Ascending aorta (tissue), 2 donors: ENCODE results near the gene LRP2BP. TPM values are rescaled to one million over a fixed set of nuclear protein-coding genes. Genes with fewer than 3 reads are reported as not detected.
"Not testable (repeated sequence)": the region's sequence is repeated elsewhere in the genome, so short reads cannot be mapped to it uniquely, and the experiment has no call there.

Experiments used
- DNase-seq, 2 donors: peaks; one replicate each; pipeline ENCODE4 v3.0.0-alpha.2; 2019; ENCODE audit warnings: low spot score in 2 of 2
- H3K27ac ChIP-seq, 2 donors: fragments of 200-600 bp; sonication (generic); one replicate each; pipeline ENCODE4 v1.5.1; 2016 to 2017; ENCODE audit warnings: mild to moderate bottlenecking in 1 of 2
- H3K27me3 ChIP-seq: fragments of 200-600 bp; sonication (generic); one replicate; pipeline ENCODE4 v1.5.1; 2017
- H3K36me3 ChIP-seq, 2 donors: fragments of 200-600 bp; sonication (generic); one replicate each; pipeline ENCODE4 v1.5.1; 2016
- H3K4me1 ChIP-seq, 2 donors: fragments of 200-600 bp; sonication (generic); one replicate each; pipeline ENCODE4 v1.5.1; 2016 to 2017; ENCODE audit warnings: mild to moderate bottlenecking in 1 of 2
- H3K4me3 ChIP-seq, 2 donors: fragments of 200-600 bp; sonication (generic); one replicate each; pipeline ENCODE4 v1.5.1; 2016 to 2017; ENCODE audit warnings: mild to moderate bottlenecking in 1 of 2
- H3K9me3 ChIP-seq, 2 donors: fragments of 200-600 bp; sonication (generic); one replicate each; pipeline ENCODE4 v1.5.1; 2016
- intact Hi-C: fragments of 100-400 bp; cut with DNase I; formaldehyde crosslinking; loops from one replicate; pipeline ENCODE4 v1.15.1; 2023
- total RNA-seq: library from RNA; depleted of rRNA; stranded (reverse); fragments of >200 nt; gene quantifications from one replicate; pipeline ENCODE4 v1.1.0, GENCODE V29; 2016
- TF ChIP-seq, protein P1 (sequence below), 3 experiments: fragments of 200-600 bp in 2 of 3; fragments of 450-650 bp in 1 of 3; sonication (generic) in 2 of 3; IDR thresholded peaks; one replicate each; pipeline ENCODE4 v1.5.1; 2016 to 2019; ENCODE audit warnings: antibody characterized with exemption in 3 of 3, mild to moderate bottlenecking in 1 of 3, moderate library complexity in 1 of 3

Gene LRP2BP
- total RNA-seq, 1 donor from 2014 or later, result 0.53 TPM

DNA sequence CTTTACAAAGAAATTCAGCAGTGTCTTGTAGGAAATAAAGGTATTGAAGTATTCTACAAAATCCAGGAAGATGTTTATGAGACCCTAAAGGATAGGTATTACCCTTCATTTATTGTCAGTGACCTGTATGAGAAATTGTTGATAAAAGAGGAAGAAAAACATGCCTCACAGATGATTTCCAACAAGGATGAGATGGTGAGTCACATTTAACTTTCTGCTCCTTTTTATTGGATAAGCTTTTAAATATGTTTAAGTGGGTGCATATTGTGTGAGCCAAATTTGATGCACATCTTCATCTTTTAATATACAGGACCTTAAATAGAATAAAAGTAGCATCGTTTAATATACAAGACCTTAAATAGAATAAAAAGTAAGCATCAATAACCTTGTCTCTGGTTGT is 72.1 kb downstream of the LRP2BP start:
- Histone ChIP-seq H3K4me3 (no peak overlapping the region), H3K9me3 (no peaks in the 10 kb centered on the region), H3K27ac (no peak overlapping the region), H3K36me3 (peaks cover 6 to 10% of the 10 kb centered on the region in 2 donors), H3K4me1 (no peaks in the 10 kb centered on the region), H3K27me3 (no peaks in the 10 kb centered on the region)
- TF ChIP-seq, protein P1, sequence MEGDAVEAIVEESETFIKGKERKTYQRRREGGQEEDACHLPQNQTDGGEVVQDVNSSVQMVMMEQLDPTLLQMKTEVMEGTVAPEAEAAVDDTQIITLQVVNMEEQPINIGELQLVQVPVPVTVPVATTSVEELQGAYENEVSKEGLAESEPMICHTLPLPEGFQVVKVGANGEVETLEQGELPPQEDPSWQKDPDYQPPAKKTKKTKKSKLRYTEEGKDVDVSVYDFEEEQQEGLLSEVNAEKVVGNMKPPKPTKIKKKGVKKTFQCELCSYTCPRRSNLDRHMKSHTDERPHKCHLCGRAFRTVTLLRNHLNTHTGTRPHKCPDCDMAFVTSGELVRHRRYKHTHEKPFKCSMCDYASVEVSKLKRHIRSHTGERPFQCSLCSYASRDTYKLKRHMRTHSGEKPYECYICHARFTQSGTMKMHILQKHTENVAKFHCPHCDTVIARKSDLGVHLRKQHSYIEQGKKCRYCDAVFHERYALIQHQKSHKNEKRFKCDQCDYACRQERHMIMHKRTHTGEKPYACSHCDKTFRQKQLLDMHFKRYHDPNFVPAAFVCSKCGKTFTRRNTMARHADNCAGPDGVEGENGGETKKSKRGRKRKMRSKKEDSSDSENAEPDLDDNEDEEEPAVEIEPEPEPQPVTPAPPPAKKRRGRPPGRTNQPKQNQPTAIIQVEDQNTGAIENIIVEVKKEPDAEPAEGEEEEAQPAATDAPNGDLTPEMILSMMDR (IDR thresholded peaks at IDR 0.05), result no peak
- intact Hi-C loops, result no loop called here
- no peak for DNase-seq

DNA sequence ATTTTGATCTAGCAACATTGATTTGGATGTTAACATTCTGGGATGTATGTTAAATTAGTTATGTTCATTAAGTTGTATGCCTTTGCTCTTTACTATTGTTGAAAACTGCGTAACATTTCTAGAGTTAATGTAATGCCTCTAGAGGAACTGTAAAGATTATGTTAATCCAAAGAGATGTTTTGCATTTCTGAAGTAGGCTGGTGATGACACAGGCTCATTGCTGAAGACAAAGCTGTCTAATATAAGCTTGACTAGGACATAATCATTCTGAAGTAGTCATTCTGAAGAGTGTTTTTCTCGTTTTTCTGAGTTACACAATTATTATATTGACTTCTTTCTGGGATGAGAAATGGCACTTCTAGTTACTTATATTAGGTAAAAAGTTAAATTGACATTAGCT is 72.9 kb downstream of the LRP2BP start:
- Histone ChIP-seq H3K4me3 (no peak overlapping the region), H3K27me3 (no peaks in the 10 kb centered on the region), H3K4me1 (no peaks in the 10 kb centered on the region), H3K27ac (no peak overlapping the region), H3K9me3 (no peaks in the 10 kb centered on the region), H3K36me3 (peaks cover 6 to 10% of the 10 kb centered on the region in 2 donors)
- TF ChIP-seq, protein P1 (IDR thresholded peaks at IDR 0.05), result no peak
- DNase-seq, result no peak
- intact Hi-C loops, result no loop called here

DNA sequence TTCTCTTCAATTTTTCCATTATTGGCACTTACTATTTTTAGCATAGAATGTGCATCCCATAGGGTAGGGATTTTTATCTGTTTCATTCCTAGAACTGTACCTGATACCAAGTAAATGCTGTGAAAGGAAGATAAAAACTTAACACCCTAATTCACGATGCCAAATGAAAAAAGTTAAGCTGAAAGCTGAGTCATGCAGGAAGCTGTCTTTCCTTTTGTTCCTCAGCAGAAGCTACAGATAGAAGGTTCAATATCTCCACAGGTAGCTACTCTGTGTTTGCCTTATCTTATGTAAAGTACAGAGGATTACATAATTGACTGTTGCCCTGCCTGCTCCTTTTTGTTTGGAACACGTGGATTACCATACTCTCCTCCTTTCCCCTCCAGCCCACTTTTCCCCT is 77.0 kb downstream of the LRP2BP start:
- no peak for DNase-seq
- Histone ChIP-seq H3K4me3 (no peak overlapping the region), H3K27ac (no peak overlapping the region), H3K9me3 (no peaks in the 10 kb centered on the region), H3K4me1 (no peaks in the 10 kb centered on the region), H3K36me3 (peaks cover 9 to 22% of the 10 kb centered on the region in 2 donors), H3K27me3 (no peaks in the 10 kb centered on the region)
- TF ChIP-seq, protein P1 (IDR thresholded peaks at IDR 0.05), result no peak
- intact Hi-C loops, result no loop called here

- H3K9me3 ChIP-seq, result no peaks in the 10 kb centered on the region
- H3K36me3 ChIP-seq, result peaks cover 14 to 24% of the 10 kb centered on the region in 2 donors
- no peaks in the 10 kb centered on the region for H3K4me1 ChIP-seq
- no peak overlapping the region for H3K4me3 ChIP-seq
- TF ChIP-seq, protein P1 (IDR thresholded peaks at IDR 0.05), result no peak
- intact Hi-C loops, result no loop called here
- H3K27ac ChIP-seq, result no peak overlapping the region
- no peaks in the 10 kb centered on the region for H3K27me3 ChIP-seq
- DNase-seq, result no peak
Observed at GRCh38 chr4:185317880-185318279, 77.8 kb downstream of the LRP2BP start.

DNA sequence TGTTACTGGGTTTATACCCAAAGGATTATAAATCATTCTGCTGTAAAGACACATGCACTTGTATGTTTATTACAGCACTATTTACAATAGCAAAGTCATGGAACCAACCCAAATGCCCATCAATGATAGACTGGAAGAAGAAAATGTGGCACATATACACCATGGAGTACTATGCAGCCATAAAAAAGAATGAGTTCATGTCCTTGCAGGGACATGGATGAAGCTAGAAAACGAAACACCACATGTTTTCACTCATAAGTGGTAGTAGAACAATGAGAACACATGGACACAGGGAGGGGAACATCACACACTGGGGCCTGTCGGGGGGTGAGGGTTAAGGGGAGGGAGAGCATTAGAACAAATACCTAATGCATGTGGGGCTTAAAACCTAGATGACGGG is 78.3 kb downstream of the LRP2BP start:
- H3K27ac ChIP-seq, H3K27me3 ChIP-seq, H3K4me1 ChIP-seq, DNase-seq, H3K4me3 ChIP-seq, intact Hi-C loops, H3K9me3 ChIP-seq: not testable (repeated sequence)
- peaks cover 16 to 24% of the 10 kb centered on the region in 2 donors for H3K36me3 ChIP-seq

Other genes starting within 250 kb of the LRP2BP start
- gene CFAP97, start 191.9 kb downstream of the LRP2BP start, total RNA-seq, result 27.7 TPM
- 18.7 TPM for gene SNX25, start 186.3 kb downstream of the LRP2BP start, total RNA-seq
- 1.9 TPM for gene ANKRD37, start 917 bp upstream of the LRP2BP start, total RNA-seq
- gene UFSP2, start 30.0 kb upstream of the LRP2BP start, total RNA-seq, result 8.6 TPM
- gene CCDC110, start 75.8 kb upstream of the LRP2BP start, total RNA-seq, result not detected
- gene PDLIM3, start 139.6 kb upstream of the LRP2BP start, total RNA-seq, result 445 TPM